Limb (tissue), 2 donors: Measurements from ENCODE around the gene CCDC51.
"Not testable (repeated sequence)": the region's sequence is repeated elsewhere in the genome, so short reads cannot be mapped to it uniquely, and the experiment has no call there.

Experiments used
- DNase-seq, 2 donors: peaks; one replicate each; pipeline ENCODE4 v3.0.0-alpha.2; 2016; ENCODE audit errors: extremely low spot score in 2 of 2

The CCDC51 gene

GRCh38 chr3:48439820-48440589, at the start of gene CCDC51, which contains the start of gene TMA7:
Gene CCDC51, minus strand, starts transcription at chr3:48440119. Its CDS starts 4,991 bp downstream, at chr3:48435128.
Gene TMA7, plus strand, starts transcription at chr3:48440257. Its CDS starts 40 bp downstream, at chr3:48440297.
- DNase-seq: peak; percentile 97

GRCh38 chr3:48486952-48487351, 47.0 kb upstream of the CCDC51 start:
- DNase-seq: no peak

- not testable (repeated sequence) for DNase-seq
Observed at GRCh38 chr3:48482822-48483221, 42.9 kb upstream of the CCDC51 start.

GRCh38 chr3:48480891-48481290, 41.0 kb upstream of the CCDC51 start:
- DNase-seq: not testable (repeated sequence)

- no peak for DNase-seq
Observed at GRCh38 chr3:48478626-48479555, 39.0 kb upstream of the CCDC51 start.

GRCh38 chr3:48477959-48478520, 38.1 kb upstream of the CCDC51 start:
- DNase-seq: no peak

- DNase-seq: no peak
Observed at GRCh38 chr3:48476426-48477053, 36.6 kb upstream of the CCDC51 start.

GRCh38 chr3:48475188-48475587, 35.3 kb upstream of the CCDC51 start:
- no peak for DNase-seq

- DNase-seq: no peak
Observed at GRCh38 chr3:48474619-48475018, 34.7 kb upstream of the CCDC51 start.

- DNase-seq: not testable (repeated sequence)
Observed at GRCh38 chr3:48474031-48474430, 34.1 kb upstream of the CCDC51 start.

GRCh38 chr3:48473617-48473952, 33.7 kb upstream of the CCDC51 start:
- DNase-seq: no peak

GRCh38 chr3:48472923-48473616, 33.2 kb upstream of the CCDC51 start:
- peak; percentile 87 to 93 for DNase-seq

- no peak for DNase-seq
Observed at GRCh38 chr3:48472673-48472922, 32.7 kb upstream of the CCDC51 start.

- DNase-seq: no peak
Observed at GRCh38 chr3:48470286-48470685, 30.4 kb upstream of the CCDC51 start.

- no peak for DNase-seq
Observed at GRCh38 chr3:48469046-48469915, 29.4 kb upstream of the CCDC51 start.

GRCh38 chr3:48468329-48468731, 28.4 kb upstream of the CCDC51 start:
- no peak for DNase-seq

- DNase-seq: no peak
Observed at GRCh38 chr3:48467473-48468267, 27.8 kb upstream of the CCDC51 start.

GRCh38 chr3:48467110-48467454, 27.2 kb upstream of the CCDC51 start:
- no peak for DNase-seq

- no peak for DNase-seq
Observed at GRCh38 chr3:48466386-48467109, 26.6 kb upstream of the CCDC51 start.
